Inflammatory macrophage treated with lipopolysaccharide for 4 hours (primary cell): ENCODE results near the gene NRXN3.

Experiments
- DNase-seq: peaks from one replicate; pipeline ENCODE4 v3.0.0-alpha.2; 2020

NRXN3 gene

GRCh38 chr14:79453276-79453675, 1283.1 kb downstream of the NRXN3 start:
- no peak for DNase-seq

GRCh38 chr14:79464468-79464867, 1294.3 kb downstream of the NRXN3 start:
- DNase-seq = no peak

GRCh38 chr14:79465651-79466050, 1295.5 kb downstream of the NRXN3 start:
- no peak for DNase-seq

GRCh38 chr14:79466938-79467527, 1296.9 kb downstream of the NRXN3 start:
- no peak for DNase-seq

- DNase-seq = no peak
Observed at GRCh38 chr14:79467835-79468234, 1297.7 kb downstream of the NRXN3 start.

GRCh38 chr14:79468486-79468885, 1298.3 kb downstream of the NRXN3 start:
- no peak for DNase-seq

- no peak for DNase-seq
Observed at GRCh38 chr14:79473651-79474050, 1303.5 kb downstream of the NRXN3 start.

GRCh38 chr14:79475887-79476532, 1305.8 kb downstream of the NRXN3 start:
- no peak for DNase-seq

- DNase-seq = no peak
Observed at GRCh38 chr14:79476552-79476951, 1306.4 kb downstream of the NRXN3 start.

- DNase-seq = no peak
Observed at GRCh38 chr14:79480212-79480611, 1310.0 kb downstream of the NRXN3 start.

GRCh38 chr14:79482825-79483224, 1312.7 kb downstream of the NRXN3 start:
- no peak for DNase-seq

GRCh38 chr14:79483477-79484388, 1313.6 kb downstream of the NRXN3 start:
- DNase-seq = no peak

- no peak for DNase-seq
Observed at GRCh38 chr14:79487632-79488031, 1317.5 kb downstream of the NRXN3 start.

GRCh38 chr14:79491161-79491560, 1321.0 kb downstream of the NRXN3 start:
- DNase-seq = no peak

GRCh38 chr14:79493081-79493645, 1323.0 kb downstream of the NRXN3 start:
- no peak for DNase-seq

- DNase-seq = no peak
Observed at GRCh38 chr14:79496701-79497100, 1326.5 kb downstream of the NRXN3 start.

- DNase-seq = no peak
Observed at GRCh38 chr14:79500489-79500888, 1330.3 kb downstream of the NRXN3 start.

GRCh38 chr14:79502136-79502750, 1332.1 kb downstream of the NRXN3 start:
- DNase-seq = no peak

- no peak for DNase-seq
Observed at GRCh38 chr14:79502751-79503148, 1332.6 kb downstream of the NRXN3 start.

- no peak for DNase-seq
Observed at GRCh38 chr14:79510659-79511058, 1340.5 kb downstream of the NRXN3 start.

- no peak for DNase-seq
Observed at GRCh38 chr14:79511146-79511545, 1341.0 kb downstream of the NRXN3 start.

GRCh38 chr14:79513446-79513845, 1343.3 kb downstream of the NRXN3 start:
- no peak for DNase-seq

- no peak for DNase-seq
Observed at GRCh38 chr14:79514700-79515099, 1344.5 kb downstream of the NRXN3 start.
